HFF-Myc (cell line): Measurements from ENCODE around the gene DIDO1.

Experiments used
- DNase-seq: peaks from one replicate; pipeline ENCODE4 v3.0.0-alpha.2; 2011; ENCODE audit warnings: low read depth; ENCODE audit errors: extremely low read depth
- H3K4me3 ChIP-seq: replicated peaks from 2 replicates; pipeline ENCODE4 v1.5.1; 2011; ENCODE audit warnings: low read depth, mild to moderate bottlenecking, control low read depth, low read length
- TF ChIP-seq, protein P1 (sequence below): IDR thresholded peaks from 2 replicates; pipeline ENCODE4 v1.5.1; 2012; ENCODE audit warnings: mild to moderate bottlenecking, low read depth, low read length, control low read depth; ENCODE audit errors: missing control alignments

DIDO1 gene

DNA sequence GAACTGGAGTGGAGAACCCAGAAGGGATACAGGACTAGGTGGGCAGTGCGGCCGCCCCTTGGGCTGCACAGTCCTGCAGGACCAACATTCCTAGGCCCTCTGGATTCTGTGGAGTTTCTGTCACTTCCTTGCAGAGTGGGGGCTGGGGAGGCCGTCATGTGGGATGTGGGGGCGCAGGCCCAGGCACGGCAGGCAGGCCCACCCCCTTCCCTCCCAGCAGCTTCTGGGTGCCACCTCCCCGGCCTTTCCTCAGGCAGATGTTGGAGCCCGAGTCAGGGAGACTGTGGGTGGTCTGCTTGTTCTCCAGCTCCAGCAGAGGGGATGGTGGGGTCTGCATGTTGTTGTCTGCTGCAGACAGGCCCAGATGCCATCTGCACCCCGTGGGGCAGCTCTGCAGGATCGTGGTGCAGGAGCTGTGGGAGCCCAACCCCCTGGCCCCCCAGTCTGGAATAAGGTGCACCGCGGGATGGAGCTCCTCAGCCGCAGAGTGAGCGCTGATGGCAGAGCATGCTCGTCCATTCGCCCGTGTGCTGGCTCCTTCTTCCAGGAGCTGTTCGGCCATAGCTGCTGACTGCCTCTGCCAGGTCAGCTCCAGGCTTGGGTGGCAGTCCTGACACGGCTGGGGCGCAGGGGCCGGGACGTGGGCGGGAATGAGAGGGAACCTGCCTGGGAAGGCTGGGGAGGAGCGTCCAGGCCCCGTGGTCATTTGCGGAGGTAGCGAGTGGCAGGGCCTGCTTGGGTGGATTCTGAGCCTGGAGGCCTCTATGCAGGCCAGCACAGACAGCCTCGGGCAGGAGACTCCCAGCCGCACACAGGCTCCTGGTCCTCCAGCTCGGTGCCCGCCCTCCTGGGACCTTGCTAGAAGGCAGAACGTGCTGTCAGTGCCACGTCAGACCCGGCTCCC is 44.3 kb upstream of the DIDO1 start:
- DNase-seq = no peak
- H3K4me3 ChIP-seq = no peak overlapping the region
- TF ChIP-seq, protein P1, sequence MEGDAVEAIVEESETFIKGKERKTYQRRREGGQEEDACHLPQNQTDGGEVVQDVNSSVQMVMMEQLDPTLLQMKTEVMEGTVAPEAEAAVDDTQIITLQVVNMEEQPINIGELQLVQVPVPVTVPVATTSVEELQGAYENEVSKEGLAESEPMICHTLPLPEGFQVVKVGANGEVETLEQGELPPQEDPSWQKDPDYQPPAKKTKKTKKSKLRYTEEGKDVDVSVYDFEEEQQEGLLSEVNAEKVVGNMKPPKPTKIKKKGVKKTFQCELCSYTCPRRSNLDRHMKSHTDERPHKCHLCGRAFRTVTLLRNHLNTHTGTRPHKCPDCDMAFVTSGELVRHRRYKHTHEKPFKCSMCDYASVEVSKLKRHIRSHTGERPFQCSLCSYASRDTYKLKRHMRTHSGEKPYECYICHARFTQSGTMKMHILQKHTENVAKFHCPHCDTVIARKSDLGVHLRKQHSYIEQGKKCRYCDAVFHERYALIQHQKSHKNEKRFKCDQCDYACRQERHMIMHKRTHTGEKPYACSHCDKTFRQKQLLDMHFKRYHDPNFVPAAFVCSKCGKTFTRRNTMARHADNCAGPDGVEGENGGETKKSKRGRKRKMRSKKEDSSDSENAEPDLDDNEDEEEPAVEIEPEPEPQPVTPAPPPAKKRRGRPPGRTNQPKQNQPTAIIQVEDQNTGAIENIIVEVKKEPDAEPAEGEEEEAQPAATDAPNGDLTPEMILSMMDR = no peak

DNA sequence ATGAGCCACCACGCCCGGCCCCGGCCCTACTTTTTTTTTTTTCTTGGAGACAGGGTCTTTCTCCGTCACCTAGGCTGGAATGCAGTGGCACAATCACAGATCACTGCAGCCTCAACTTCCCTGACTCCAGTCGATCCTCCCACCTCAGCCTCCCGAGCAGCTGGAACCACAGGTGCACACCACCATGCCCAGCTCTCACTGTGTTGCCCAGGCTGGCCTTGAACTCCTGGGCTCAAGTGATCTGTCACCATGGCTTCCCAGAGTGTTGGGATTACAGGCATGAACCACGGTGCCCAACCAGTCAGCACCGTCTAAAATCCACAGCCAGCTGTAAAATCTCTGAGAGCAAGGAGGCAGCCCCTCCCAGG is 43.6 kb upstream of the DIDO1 start:
- DNase-seq = no peak
- H3K4me3 ChIP-seq = no peak overlapping the region
- TF ChIP-seq, protein P1 = no peak

DNA sequence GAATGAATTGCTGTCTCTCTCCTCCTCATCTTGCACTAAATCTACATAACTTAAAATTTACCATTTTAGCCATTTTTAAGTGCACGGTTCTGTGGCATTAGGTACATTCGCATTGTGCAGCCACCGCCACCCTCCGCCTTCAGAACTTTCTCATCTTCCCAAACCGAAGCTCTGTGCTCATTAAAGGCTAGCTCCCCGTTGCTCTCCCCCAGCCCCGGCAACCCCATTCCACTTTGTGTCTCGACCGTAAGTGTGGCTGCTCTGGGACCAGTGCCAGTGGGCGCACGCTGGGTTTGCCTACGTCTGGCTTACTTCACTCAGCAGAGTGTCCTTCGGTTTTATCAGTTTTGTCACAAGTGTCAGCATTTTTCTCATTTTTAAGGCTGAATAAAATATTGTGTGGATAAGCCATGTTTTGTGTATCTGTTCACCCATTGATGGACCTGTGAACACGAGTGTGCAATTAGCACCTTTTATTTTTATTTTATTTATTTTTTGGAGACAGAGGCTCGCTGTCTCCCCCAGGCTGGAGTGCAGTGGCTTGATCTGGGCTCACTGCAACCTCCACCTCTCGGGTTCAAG is 43.0 kb upstream of the DIDO1 start:
- H3K4me3 ChIP-seq = no peak overlapping the region
- no peak for DNase-seq
- TF ChIP-seq, protein P1 = no peak

DNA sequence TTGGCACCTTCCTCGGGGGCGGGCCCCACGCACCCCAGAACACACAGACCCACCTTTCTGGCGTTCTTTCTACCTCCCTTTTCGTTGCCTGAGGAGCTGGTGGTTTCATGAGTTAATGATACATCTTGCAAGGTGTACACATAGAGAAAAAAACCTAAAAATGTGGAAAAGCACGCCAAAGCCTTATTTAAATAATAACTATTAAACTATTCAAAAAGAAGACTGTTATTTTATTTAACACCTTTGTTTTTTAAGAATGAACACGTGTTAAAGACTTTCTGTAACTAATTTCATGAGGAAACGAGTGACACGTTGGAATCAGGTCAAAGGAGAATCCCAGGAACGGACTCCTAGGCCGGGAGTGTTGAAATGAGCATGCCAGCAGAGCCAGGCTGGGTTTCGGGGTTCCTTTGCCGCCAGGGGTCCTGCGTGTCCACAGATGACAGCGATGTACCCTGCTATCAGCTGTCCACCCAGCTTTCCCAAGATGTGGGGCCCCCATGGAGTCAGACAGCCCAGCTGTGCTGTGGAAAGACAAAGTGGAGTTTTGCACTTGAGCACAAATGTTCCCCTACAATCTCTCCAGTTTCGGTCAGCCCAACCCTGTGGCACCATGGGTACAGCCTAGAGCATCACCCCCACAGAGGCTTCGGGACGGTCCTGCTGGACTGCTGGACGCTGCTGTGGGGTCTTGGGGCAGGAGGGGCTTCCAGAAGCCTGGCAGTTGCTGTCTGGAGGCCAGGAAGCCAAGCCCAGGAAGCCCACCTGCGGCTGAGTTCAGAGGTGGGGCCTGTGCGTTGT is 42.3 kb upstream of the DIDO1 start:
- TF ChIP-seq, protein P1 = no peak
- no peak for DNase-seq
- no peak overlapping the region for H3K4me3 ChIP-seq

DNA sequence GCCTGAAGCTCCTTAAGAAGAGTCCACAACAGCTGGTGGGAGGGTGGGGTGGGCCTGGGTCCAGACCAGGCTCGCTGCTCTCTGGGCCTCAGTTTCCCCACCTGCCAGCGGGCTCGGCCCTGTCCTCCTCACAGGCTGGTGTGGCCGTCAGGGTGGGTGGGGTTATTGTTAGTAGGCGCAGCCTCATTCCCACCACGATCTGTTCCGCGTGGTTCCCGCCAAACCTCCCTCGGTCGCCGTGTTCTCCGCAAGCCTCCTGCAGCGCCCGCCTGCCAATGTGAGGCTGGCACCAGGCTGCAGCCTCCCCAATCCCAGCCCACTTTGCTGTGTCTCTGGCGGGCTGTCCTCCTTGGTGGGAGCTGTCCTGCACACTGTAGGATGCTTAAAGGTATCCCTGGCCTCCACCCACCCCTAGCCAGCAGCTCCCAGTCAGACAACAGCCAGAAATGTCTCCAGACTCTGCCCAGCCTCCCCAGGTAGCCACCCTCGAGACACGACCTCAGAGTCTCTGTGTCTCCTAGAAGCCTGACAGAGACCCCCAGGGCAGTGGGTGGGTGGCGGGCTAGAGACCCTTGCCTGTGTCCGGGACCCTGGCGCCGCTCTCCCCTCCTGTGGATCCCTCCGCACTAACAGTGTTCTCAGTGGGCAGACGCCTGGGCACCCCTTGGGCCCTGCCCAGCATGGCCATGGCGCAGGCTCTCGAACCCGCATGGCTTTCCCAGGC is 41.5 kb upstream of the DIDO1 start:
- no peak overlapping the region for H3K4me3 ChIP-seq
- TF ChIP-seq, protein P1 = no peak
- no peak for DNase-seq

DNA sequence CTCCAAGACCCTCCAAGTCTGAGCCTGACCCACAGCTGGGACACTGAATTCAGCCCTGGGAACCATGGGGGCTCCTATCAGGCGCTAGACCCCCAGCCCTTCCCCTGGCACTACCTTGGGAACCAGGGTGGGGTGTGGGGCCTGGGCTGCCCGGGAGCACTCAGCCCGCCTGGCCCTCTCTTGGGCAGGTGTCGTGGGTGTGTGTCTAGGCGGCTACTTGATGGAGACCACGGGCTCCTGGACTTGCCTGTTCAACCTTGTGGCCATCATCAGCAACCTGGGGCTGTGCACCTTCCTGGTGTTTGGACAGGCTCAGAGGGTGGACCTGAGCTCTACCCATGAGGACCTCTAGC is 40.8 kb upstream of the DIDO1 start:
- DNase-seq = no peak
- no peak overlapping the region for H3K4me3 ChIP-seq
- TF ChIP-seq, protein P1 = no peak
